ENCODE measurements around the gene ACOXL.
A peak's percentile ranks its signal among the peaks of the same experiment; 100 is the strongest.
"Not testable (repeated sequence)": the region's sequence is repeated elsewhere in the genome, so short reads cannot be mapped to it uniquely, and the experiment has no call there.

Gene ACOXL

GRCh38 chr2:111057721-111058120 is 325.3 kb downstream of the ACOXL start:
- no peak for DNase-seq (ENCODE audit: low read depth, low spot score)

- no peak for DNase-seq (ENCODE audit: low read depth, low spot score)
Observed at GRCh38 chr2:111058264-111058663, 325.9 kb downstream of the ACOXL start.

- no peak for DNase-seq (ENCODE audit: low read depth, low spot score)
Observed at GRCh38 chr2:111061191-111061590, 328.8 kb downstream of the ACOXL start.

- no peak for DNase-seq (ENCODE audit: low read depth, low spot score)
Observed at GRCh38 chr2:111062417-111062816, 330.0 kb downstream of the ACOXL start.

GRCh38 chr2:111066062-111066593 is 333.8 kb downstream of the ACOXL start:
- DNase-seq (ENCODE audit: low read depth, low spot score), result no peak

GRCh38 chr2:111068435-111069058 is 336.2 kb downstream of the ACOXL start:
- peak; percentile 81 for DNase-seq (ENCODE audit: low read depth, low spot score)

GRCh38 chr2:111069722-111070121 is 337.3 kb downstream of the ACOXL start:
- no peak for DNase-seq (ENCODE audit: low read depth, low spot score)

GRCh38 chr2:111071600-111072171 is 339.3 kb downstream of the ACOXL start:
- DNase-seq (ENCODE audit: low read depth, low spot score), result no peak

- no peak for DNase-seq (ENCODE audit: low read depth, low spot score)
Observed at GRCh38 chr2:111072220-111072871, 340.0 kb downstream of the ACOXL start.

GRCh38 chr2:111082659-111083058 is 350.3 kb downstream of the ACOXL start:
- not testable (repeated sequence) for DNase-seq (ENCODE audit: low read depth, low spot score)

GRCh38 chr2:111091811-111092211 is 359.4 kb downstream of the ACOXL start:
- no peak for DNase-seq (ENCODE audit: low read depth, low spot score)

- DNase-seq (ENCODE audit: low read depth, low spot score), result no peak
Observed at GRCh38 chr2:111094691-111095090, 362.3 kb downstream of the ACOXL start.

GRCh38 chr2:111095434-111095833 is 363.1 kb downstream of the ACOXL start:
- no peak for DNase-seq (ENCODE audit: low read depth, low spot score)

GRCh38 chr2:111099402-111099801 is 367.0 kb downstream of the ACOXL start:
- peak; percentile 14 for DNase-seq (ENCODE audit: low read depth, low spot score)

- DNase-seq (ENCODE audit: low read depth, low spot score), result no peak
Observed at GRCh38 chr2:111100087-111100764, 367.9 kb downstream of the ACOXL start.

- DNase-seq (ENCODE audit: low read depth, low spot score), result peak; percentile 6
Observed at GRCh38 chr2:111100765-111101162, 368.4 kb downstream of the ACOXL start.

- DNase-seq (ENCODE audit: low read depth, low spot score), result no peak
Observed at GRCh38 chr2:111101592-111101991, 369.2 kb downstream of the ACOXL start.

GRCh38 chr2:111102216-111102615 is 369.8 kb downstream of the ACOXL start:
- no peak for DNase-seq (ENCODE audit: low read depth, low spot score)

- no peak for DNase-seq (ENCODE audit: low read depth, low spot score)
Observed at GRCh38 chr2:111105926-111106325, 373.6 kb downstream of the ACOXL start.

- DNase-seq (ENCODE audit: low read depth, low spot score), result no peak
Observed at GRCh38 chr2:111106706-111107105, 374.3 kb downstream of the ACOXL start.

- no peak for DNase-seq (ENCODE audit: low read depth, low spot score)
Observed at GRCh38 chr2:111108745-111109271, 376.4 kb downstream of the ACOXL start.
